ENCODE measurements around the gene SCN4A.

Gene SCN4A

GRCh38 chr17:63954402-63955063, 18.2 kb downstream of the SCN4A start:
- FAIRE-seq: no peak

- FAIRE-seq: no peak
These were observed 21.5 kb downstream of the SCN4A start for GRCh38 chr17:63950940-63951907.

- no peak for FAIRE-seq
These were observed 23.0 kb downstream of the SCN4A start for GRCh38 chr17:63949576-63950250.

- FAIRE-seq: no peak
These were observed 24.2 kb downstream of the SCN4A start for GRCh38 chr17:63948521-63948920.

GRCh38 chr17:63947711-63948330, 24.9 kb downstream of the SCN4A start:
- no peak for FAIRE-seq

- no peak for FAIRE-seq
These were observed 26.0 kb downstream of the SCN4A start for GRCh38 chr17:63946440-63947363.

- FAIRE-seq: no peak
These were observed 26.8 kb downstream of the SCN4A start for GRCh38 chr17:63945784-63946439.

- FAIRE-seq: no peak
These were observed 27.8 kb downstream of the SCN4A start for GRCh38 chr17:63944736-63945499.

GRCh38 chr17:63943745-63944144, 29.0 kb downstream of the SCN4A start:
- FAIRE-seq: no peak

- FAIRE-seq: no peak
These were observed 30.3 kb downstream of the SCN4A start for GRCh38 chr17:63942309-63942985.

- no peak for FAIRE-seq
These were observed 31.0 kb downstream of the SCN4A start for GRCh38 chr17:63941751-63942150.

- no peak for FAIRE-seq
These were observed 31.6 kb downstream of the SCN4A start for GRCh38 chr17:63941162-63941561.

- FAIRE-seq: no peak
These were observed 32.1 kb downstream of the SCN4A start for GRCh38 chr17:63940584-63940983.

GRCh38 chr17:63939884-63940283, 32.8 kb downstream of the SCN4A start:
- FAIRE-seq: no peak

- FAIRE-seq: no peak
These were observed 33.3 kb downstream of the SCN4A start for GRCh38 chr17:63939401-63939800.

- no peak for FAIRE-seq
These were observed 34.8 kb downstream of the SCN4A start for GRCh38 chr17:63937920-63938319.

GRCh38 chr17:63937319-63937718, 35.4 kb downstream of the SCN4A start:
- no peak for FAIRE-seq

- no peak for FAIRE-seq
These were observed 38.3 kb downstream of the SCN4A start for GRCh38 chr17:63934183-63935112.

GRCh38 chr17:63933598-63933997, 39.1 kb downstream of the SCN4A start:
- FAIRE-seq: no peak

Measured in TTC549 (cell line).